Pons (tissue), 1 donor: ENCODE measurements around the gene PTTG1IP.

Experiments used
- DNase-seq: peaks from one replicate; pipeline ENCODE4 v3.0.0-alpha.2; 2016; ENCODE audit warnings: low spot score

Gene PTTG1IP

DNA sequence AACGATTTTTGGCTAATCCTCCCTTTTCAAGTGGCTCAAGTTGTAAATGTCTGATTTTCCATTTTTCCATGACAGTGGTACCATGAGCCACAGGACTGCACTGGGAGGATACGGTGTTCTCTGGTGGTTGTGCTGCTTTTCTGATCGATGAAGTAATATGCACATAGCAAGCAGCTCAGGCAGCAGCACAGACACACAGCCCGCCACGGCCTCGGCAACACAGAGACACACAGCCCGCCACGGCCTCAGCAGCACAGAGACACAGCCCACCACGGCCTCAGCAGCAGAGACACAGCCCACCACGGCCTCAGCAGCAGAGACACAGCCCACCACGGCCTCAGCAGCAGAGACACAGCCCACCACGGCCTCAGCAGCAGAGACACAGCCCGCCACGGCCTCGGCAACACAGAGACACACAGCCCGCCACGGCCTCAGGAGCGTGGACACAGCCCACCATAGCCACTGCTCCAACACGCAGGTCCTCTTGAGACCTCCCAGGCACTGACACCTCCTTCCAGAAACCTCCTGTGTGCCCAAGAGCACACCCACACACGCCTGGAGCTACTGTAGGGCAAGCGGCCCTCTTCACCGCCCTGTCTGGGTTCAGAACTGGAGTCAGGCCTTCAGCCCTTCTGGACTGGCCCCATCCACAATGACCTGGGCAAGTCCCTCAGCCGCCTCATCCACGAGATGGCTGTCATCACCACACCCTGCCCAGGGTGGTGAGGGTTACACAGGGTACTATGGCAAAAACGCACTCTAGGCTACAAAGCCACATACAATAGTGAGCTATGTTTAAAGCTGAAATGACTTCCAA, 10.4 kb downstream of the PTTG1IP start:
- no peak for DNase-seq

DNA sequence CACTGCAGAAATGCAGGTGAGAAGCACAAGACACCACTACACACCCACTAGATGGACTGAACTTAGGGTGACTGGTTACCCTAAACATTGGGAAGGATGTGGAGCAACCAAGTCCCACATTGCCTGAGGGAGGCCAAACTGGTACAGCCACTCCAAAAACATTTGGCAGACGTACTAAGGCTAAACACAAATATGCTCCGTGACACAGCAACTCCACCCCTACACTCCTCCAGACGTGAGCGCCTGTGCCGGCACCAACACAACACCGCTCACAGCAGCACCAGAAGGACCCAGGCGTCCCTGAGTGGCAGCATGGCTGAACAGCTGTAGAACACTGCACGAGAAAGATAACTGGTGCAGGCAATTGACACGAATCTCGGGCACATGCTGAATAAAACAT, 14.7 kb downstream of the PTTG1IP start:
- DNase-seq: no peak

DNA sequence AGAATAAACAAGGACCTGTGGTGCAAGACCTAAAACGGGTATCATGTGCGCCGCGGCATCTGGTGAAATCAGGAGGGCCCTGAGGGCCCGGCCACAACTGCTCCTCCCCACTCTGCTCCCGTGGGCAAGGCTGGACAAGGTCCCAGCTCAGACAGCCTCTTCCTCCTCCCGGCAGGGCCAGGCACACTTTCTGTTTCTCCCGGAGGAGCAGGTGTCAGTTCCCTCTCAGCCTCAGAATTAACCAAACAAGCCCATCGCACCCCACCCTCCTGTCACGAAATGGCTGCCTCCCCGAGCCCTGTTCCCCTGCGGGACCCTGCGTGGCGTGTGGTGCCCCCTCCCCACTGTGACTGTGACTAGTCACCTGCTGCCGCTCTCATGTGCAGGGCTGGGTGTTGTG, 15.2 kb downstream of the PTTG1IP start:
- DNase-seq: no peak

DNA sequence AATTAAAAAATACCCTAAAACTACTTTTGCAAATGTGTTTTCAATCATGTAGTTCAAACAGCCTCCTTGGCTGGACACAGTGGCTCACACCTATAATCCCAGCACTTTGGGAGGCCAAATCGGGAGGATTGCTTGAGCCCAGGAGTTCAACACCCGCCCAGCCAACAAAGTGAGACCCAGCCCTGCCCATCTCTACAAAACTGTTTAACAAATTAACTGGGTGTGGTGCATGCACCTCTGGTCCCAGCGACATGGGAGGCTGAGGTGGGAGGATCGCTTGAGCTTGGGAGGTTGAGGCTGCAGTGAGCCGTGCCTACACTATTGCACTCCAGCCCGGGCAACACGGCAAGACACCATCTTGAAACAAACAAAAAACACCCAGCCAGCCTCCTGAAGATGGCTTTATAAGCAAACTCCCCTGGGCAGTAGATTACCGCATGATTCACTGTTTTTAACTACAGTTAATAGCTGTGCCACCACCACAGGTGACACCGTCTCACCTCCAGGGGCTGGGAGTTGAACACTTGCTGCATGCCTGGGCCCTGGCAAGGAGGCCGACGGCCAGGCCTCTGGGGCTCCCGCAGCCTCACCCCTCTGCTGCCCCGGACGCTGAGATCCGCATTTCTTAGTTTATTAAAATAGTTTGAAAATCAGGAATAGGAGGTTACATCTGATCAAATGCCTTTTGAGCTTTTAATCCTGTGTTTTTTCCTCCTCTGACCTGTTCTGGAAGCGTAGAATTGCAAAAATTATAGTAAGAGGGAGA, 16.2 kb downstream of the PTTG1IP start:
- no peak for DNase-seq

DNA sequence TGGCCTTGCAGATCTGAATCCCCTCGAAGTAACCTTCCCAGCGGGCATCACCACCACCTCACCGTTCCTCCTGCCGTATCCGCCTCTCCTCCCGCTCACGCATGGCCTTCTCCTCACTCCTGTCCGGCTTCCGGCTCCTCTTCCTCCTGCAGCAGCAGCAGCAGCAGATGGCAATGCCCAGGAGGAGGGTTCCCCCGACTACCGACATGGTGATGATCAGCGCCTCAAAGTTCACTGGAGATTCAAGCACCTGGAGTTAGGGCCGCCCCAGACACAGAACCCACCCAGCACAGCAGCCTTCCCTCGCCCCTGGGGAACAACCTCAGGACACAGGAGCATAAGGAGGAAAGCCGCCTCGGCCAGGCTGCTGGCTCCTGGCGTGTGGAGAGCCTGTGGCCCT, 17.4 kb downstream of the PTTG1IP start:
- no peak for DNase-seq

DNA sequence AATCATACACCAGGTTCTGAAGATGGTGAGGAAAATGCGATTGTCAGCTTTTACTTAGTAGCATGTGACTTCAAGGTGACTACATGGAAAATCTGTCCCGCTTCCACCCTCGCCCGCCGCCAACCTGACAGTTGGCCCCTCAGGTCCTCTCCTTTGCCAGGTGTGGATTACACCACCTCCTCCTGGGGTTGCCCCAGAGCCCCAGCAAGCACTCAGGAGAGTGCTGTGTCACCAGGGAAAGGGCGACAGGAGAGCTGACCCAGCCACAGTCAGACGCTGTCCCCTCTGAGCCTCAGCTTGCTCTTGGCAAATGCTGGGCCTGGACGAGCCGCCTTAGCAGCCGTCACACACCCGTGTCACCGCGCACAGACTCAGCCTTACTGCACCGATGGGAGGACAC, 17.9 kb downstream of the PTTG1IP start:
- no peak for DNase-seq

DNA sequence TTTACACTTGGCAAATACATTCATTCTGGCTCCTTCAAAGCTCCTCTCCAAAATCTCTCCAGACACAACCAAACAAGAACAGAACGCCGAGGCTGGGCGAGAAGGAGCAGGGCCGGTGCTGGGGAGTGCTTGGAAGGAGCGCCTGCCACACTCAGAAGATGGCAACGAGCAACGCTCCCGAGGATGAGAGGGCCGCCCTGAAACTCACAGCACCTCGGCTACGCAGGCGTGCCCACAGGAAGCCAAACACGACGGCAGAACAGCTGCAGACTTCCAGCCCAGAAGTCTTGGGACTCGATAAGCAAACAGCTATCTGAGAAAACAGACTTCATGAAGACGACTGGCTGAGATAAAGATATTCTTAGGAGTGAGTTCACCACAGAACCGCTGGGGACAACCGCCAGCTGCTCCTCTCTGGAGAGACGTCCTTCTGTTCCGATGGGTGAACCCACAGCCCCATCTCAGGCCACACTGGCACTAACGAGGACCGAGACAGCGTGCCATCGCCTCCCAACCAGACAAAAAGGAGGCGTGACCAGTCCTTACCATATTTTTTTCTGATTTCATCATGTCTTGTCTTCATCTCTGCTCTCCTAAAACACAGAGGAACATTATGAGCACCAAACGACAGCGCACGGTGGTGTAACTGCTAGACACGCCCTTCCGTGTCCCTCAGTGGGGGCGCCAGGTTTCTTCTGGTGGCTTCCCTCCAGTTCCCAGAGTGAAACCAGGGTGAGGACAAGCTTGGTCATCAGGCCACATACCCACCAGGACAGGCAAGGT, 18.6 kb downstream of the PTTG1IP start:
- no peak for DNase-seq

DNA sequence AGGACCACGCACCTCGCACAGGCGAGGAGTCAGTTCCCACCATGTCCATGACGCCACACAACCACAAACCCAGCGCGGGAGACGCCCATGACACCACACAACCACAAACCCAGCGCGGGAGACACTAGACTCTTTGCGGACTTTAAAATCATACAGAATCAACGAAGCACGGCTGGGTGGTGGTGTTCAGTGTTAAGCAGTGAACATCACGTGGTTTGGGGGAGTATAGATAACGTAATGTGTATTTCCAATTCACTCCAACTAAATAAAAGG, 19.2 kb downstream of the PTTG1IP start:
- no peak for DNase-seq

DNA sequence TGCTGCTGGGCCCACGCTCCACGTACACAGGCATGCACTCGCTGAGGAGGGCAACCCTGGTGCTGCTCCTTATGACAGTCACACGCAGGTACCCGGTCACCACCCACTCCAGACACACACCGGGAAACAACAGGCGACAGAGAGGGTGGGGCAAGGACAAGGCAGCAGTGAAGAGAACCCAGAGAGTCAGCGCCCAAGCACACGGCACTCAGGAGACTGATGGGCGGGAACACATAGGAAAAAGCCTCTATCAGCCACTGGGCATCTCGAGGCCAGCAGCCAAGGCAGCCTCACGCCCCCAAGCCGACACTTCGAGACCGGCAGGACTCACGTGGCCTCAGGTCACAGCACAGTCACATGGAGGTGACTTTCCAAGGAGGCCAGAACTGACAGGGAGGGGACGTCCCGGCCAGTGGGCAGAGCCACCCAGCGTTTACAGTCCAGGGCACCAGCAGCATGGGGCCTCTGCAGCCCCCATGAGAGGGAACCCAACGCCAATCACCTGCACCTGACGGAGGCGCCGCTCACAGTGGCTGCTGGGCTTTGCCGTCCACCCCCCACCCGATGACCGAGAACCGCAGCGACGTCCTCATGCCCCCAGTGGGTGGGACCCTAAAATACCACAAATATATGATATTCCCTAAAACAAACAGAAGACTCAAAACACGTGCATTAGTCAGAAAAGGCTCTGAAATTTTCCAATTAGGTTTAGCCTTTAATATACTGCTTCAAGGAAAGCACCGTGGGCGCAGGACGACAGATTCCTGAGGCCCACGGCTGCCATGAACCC, 19.7 kb downstream of the PTTG1IP start:
- no peak for DNase-seq

DNA sequence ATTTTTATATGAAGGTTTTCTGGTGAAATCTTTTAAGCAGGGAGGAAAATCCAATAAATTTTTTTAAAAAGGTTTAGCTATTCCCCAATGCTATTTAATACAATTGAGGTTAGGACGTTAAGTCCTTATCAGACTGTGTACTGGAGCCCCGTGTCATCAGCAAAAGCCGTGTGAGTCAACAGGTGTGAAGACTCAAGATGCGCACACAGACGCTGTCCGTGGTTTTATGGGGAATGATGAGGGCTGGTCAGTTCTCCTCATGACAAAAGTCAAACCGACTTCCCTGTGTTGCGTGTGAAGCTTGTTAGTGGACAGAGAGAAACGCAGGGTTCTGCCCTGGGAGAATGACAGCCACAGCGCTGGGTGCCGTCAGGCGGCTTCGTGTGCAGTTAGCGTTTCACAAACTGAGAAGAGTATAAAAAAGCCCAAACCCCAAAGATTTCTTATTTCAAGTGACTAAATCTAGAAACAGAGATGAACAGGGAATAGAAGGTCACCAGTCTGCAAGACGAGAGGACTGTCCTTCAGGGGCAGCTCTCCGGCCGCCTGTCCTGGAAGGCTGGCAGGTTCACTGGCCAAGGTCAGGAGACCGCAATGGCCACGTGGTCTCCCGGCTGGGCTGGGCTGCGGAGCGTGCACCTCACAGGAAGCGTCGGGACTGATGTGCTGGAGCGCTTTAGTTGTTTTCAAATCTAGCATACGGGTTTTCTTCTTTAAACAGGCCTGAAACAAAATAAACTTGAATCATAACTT, 22.4 kb downstream of the PTTG1IP start:
- no peak for DNase-seq

DNA sequence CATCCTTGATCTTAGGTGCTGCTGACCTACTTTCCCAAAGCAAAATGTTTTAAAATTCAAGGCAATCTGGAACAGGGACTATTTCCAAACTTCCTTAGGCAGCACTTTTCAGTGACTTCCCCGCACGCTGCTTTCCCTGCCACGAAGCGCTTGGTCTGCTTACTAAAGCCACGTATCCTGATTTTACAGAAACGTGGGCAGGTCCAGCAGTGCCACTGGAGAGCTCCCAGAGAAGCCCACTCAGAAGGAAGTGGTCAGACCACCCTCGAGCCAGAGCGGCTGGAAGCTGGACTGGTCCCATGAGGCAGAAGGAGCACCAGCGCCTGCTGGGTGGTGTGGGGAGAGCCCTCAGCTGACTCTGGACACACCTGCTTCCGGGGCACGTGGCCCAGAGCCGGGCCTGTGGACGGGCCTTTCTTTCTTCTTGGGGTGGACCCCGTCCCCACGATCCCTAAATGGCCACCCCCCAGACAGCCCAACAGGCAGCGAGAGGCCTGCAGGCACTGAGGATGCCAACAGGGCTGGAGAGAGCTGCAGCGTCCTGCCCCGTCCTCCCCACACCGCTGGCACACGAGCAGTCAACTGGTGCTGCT, 23.2 kb downstream of the PTTG1IP start:
- DNase-seq: no peak

DNA sequence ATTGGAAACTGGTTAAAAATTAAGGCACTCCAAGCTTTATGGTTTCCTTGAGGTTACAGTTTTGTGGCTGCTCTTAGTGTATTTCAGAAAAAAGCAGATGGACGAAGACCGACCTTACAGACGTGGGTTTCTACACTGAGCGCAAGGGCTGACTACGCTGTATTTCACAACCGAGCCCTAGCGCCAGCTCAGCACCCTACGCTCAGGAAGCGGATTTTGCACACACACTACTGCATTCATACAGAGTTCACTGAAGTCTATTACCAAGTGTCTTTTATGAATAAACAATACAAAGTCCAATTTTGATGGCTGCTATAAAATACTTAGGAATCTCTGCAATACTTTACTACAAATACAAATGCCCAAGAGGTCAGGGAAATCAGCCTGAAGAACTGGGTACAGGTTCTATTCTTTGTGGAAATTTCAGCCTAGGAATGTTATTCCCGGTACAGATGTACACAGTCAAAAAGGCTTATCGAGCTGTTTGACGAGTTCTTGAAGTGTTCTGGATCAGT, 23.8 kb downstream of the PTTG1IP start:
- no peak for DNase-seq

DNA sequence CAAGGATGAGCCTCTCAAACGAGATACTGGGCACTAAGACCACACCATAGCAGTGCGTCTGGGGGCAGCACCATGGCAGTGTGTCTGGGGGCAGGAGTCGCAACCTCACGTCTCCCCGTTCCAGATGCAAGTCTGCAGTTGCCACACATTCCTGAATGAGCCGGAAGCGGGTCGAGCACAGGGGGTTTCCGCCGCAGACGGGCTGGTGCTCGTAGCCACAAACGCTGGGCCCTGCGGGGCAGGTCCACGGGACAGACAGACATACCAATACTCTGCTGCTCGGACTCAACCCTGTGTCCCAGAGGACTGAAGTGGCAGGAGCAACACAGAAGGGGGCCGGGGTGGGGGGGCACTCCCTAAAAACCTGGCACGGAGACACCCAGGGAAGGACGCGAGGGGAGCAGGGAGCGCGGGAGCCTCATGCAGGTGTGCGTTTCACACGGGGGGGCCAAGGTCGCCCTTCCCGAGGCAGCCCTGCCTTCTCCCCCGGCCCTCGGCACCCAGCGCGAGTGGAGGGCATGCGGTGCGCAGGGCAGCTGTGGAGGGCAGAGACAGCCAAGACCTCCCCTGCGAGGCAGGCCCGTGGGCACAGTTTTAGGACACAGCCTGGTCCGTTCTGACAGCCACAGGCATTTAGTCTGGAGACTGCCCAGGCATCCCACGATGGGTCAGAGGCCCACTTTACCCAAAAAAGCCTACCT, 24.5 kb downstream of the PTTG1IP start:
- DNase-seq: no peak

DNA sequence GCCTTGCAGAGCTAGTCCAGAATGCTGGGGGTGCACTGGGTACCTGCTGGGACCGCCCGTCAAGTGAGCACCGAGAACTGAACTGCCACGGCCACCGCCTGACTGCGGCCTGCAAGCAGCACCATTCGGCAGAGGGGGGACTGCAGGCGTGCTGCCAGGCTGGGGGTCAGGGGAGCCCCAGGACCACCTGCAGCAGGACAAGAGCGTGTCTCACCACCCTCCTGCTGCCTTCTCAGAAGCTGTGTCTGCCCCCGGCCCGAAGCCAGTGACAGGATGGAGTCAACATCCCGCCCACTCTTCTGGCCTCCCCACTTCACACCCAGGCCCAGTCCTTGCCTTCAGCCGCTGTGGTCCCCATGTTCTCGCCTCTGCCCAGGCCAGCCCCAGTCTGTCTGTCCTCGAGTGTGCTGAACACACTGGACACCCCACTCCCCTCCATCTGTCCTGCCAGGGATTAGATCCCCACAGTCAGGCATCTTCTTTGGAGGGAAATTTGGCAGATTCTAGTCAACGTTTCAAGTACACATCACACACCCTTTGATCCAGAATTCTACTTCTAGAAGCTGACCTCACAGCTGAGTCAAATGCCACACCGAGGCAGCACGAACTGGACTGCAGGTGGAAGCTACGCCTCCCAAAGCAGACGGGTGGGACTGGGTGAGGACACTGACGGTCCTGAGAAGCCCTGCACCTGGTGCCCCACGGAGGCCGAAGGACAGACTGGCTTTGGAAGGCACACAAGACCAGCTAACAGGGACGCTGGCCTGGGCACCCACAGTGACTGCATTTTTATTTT, 26.0 kb downstream of the PTTG1IP start:
- DNase-seq: no peak

DNA sequence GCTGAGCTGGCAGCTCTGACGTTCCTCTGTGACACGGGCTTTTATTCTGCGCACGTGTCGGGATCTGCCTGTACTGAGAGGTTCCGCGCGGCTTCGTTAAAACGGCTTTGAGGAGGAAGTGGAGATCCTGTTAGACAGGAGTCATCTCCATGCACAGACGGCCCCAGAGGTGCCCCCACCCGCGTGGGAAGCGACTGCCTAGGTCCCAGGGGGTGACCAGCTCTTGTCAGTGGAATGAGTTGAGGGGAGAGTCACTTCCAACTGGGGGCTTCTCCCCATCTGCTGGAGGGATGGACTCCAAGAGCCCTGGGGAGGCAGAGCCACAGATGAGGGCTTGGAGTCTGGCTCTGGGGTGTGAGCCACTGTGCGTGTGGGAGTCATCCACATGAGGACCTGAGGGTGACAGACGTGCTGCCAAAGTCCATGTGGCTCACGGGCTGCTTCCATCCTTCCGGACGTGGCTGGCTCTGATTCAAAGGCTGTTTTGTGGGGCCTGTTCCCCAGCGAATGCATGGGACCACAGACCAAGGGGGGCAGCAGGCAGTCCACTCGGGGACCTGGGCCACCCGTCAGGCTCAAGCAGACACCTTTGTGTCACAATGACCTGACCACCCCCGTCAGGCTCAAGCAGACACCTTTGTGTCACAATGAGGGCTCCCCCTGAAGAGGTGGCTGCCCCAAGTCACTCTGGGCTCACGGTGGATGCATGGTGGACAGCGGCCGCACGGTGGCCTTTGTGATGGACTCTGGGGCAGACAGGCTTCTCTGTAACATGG, 26.8 kb downstream of the PTTG1IP start:
- peak; percentile 37 for DNase-seq

DNA sequence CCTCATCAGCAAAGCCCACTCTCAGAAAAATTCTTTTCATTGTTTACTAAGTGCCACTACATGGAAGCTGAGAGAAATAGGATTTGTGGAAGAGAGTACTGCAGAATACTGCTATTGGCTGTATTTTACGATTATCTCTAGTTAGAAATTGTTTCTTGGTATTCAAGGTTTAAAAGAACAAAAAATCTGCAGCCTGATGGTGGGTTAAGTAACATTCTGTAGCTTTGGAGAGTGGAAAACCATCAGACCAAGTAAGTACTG, 27.3 kb downstream of the PTTG1IP start:
- no peak for DNase-seq

DNA sequence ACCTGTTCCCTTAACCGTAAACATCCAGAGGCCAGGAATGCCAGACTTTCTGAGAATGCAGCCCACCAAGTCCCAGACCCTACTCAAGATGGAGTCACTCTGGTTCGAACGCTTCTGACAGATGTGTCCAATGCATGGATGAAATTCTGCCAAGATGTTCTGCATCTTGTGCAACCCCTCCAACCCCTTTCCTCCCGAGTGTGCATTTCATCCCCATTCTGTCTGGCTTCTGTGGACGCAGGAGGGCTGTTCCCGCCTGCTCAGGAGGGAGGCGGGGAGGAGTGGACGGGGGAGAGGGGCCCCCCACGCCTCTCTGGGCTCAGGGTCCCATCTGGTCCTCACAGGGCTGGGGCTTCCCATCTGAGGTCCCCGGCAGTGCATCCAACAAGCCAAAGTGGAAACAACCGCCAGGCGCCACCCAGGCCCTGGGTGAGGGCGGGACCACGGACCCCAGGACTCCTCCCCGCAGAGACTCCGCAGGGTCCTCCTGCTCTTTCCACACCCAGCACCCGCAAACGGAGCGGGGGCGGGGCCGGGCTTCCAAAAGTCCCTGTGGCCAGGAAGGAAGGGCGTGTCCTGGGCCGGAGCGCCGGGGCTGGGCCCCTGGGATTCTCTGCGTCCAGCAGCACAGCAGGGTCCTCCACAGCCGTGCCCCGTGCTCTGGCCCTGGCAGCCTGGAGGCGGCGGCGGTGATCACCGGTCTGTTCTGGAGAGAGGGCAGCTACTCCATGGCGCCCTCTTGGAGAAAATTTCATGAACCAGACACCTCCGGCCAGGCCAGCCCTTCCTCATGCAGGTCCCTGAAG, 27.9 kb downstream of the PTTG1IP start:
- peak; percentile 25 for DNase-seq

DNA sequence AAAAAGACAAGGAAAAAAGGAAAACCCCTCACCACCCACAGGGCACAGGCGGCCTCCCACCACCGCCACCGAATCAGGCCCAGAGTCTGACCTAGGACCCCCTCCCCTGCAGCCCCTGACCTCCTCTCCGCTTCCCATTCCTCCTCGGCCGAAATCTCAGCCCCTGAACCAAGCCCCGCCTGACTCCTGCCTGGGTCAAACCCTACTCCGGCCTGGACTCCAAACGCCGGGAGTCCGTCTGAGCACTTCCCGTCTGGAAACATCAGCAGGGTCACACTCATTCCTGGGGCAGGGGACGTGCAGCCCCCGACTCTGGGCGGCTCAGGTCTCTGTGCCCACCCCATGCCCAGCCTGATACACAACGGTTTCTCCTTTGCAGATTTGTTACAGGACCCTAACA, 29.2 kb downstream of the PTTG1IP start:
- DNase-seq: no peak
